Right renal cortex interstitium (tissue), 3 donors: ENCODE data around the gene SRL. TPM values are rescaled to one million over a fixed set of nuclear protein-coding genes. Genes with fewer than 3 reads are reported as not detected.
A peak's percentile ranks its signal among the peaks of the same experiment; 100 is the strongest.

Source experiments
- DNase-seq, 3 donors: peaks; one replicate each; pipeline ENCODE4 v3.0.0-alpha.2; 2013; ENCODE audit warnings: low read depth in 3 of 3, low spot score in 2 of 3
- polyA plus RNA-seq, 3 donors: library from polyadenylated mRNA; unstranded; fragments of 120-200 nt; gene quantifications; one replicate each; pipeline ENCODE4 v1.2.1, GENCODE V29; 2013; ENCODE audit not compliant: insufficient read length in 3 of 3

Gene SRL
- polyA plus RNA-seq, 3 donors = 1.2 to 1.6 (median 1.2) TPM

DNA sequence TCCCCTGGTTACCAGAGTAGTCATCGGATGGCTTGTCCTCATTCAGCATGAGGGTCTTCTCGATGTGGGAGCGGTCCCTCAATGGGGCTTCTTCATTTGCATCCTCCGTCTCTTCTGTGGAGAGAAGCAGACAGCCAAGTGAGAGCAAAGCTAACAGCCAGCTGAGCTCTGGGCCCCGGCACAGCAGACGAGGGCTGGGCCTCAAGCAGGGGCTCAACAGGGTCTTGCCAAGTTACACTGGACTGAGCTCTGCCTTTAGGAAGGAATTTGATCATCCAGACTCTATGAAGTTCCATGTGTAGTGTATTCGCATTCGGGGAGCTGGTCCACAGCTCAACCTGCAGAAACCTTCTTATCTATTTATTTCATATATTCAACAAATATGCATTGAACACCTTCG lies 37.4 kb downstream of the SRL start:
- no peak for DNase-seq

DNA sequence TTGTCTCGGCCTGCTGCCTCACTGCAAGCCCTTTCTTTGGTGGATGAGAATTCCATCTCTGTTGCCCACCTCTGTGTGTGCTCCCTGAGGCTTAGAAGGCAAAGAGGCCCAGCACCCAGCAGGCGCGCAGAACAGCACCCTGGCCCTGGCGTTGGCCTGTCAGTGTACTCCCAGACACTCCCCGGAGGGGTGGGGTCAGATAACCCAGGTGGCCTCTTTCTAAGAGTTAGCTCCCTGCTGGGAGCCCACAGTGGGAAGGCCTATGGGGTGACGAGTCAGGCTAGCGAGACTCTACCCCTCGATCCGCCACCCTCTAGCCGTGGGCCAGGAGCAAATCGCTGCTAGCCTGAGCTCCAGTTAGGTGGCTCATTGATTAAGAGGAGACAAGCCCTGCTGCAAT lies 38.1 kb downstream of the SRL start:
- no peak for DNase-seq

DNA sequence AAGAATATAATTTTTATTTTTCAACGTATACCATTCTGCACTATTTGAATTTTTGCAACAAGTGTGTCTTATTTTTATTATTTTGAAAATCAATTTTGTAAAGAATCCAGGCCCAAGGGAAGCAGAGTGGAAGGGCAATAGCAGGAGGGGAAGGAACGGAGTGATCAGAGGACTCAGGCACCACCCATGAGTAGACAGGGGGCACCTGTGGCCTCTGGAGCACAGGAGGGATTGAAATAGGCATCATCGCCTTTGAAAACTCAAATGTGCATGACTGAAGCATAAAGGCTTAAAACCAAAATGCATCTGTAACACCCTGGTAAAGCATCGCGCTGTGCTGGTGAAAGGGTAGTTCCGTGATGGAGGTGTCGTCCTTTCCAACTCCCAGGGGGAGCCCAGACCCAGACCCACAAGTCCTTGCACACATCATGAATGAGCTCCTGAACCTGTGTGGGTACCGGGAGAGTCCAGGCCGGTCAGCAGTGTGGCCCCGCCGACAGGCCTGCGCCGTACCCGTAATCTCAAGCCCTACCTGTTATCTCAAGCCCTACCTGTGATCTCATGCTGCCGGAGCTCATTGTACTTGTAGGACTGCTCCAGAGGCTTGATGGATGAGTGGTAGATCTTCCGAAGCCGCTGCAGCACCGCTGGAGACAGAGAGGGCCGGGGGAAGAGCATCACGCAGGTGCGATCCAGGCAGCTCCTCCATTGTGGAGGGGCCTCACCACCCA lies 39.1 kb downstream of the SRL start:
- DNase-seq = no peak

DNA sequence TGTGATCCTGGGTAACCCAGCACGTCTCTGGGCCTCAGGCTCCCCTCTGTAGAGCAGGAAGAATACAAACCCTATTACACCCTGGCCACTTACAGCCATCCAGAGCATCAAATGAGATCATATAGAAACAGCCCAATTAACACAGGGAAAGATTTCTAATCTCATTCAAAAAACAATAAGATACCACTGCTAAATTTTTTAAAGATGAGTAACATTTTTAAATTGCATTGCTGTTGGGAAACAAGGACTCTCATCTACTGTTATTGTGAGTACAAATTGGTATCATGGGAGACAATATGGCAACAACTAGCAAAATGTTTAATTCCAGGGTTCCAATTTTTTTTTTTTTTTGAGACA lies 41.1 kb downstream of the SRL start:
- DNase-seq = no peak

DNA sequence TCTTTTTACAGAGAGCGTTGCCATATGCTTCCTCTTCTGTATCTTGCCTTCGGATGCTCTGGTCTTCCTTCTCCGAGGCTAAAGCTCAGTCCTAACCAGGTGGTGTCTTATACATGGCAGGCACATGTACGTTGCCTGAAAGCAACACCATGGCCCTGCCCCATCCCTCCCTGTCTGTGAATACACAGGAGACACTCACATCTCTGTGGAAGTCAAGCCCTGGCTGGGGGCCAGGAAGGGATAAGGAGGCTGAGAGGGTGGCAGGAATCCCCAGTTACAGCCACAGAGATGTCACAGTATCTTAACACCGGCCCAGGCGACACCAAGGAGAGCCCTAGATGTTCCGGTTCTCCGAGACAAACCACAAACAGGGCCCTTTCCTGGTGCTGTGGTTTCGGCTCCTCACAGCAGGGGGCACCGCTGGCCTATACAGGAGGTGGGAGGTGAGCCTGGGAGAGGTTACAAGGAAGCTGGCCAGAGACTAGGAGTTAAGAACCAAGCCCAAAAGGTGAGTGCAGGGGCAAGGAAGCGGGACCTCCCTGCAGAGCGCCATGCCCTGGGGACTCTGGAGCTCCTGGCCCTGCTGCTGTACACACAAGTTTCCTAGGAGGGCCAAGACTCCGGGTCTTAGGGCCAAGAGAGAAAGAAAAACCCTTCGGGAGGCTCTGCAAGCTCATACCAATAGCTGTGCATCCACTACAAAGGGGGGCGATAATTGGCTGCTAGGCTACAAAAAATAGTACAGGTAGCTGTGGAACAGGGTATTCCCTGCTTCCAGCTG lies 41.7 kb downstream of the SRL start:
- DNase-seq = peak in 1 of 3 donors; percentile 38

DNA sequence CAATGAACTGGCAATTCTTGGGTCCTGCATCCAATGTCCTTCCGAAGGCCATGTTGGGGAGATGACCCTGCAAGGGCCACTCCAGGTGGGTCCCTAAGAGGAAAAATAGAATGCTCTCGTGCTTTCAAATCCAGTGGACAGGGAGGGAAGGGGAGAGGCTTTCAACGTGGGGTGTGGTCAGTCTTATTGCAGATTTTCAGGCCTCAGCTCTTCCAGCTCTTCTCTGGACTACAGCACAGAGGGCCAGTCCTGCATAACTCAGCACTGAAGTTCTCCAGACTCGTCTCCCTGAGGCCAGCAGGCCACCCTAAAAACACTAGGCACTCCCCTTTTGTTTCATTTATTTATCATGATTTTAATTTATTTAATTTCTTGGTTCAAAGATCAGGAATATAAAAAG lies 43.1 kb downstream of the SRL start:
- no peak for DNase-seq

DNA sequence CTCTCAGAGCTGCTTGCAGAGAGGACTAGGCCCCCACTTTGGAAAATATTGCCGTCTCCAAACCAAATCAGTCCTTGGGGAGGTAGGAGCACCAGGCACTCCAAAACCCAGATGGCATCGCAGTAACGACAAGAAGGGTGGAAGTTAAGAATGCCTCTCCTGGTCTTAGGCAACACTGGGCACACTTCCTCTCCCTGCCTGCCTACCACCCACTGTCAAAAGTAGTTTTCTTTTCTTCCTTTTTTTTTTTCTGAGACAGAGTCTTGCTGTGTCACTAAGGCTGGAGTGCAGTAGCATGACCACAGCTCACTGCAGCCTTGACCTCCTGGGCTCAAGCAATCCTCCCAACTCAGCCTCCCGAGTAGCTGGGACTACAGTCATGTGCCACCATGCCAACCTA lies 47.2 kb downstream of the SRL start:
- DNase-seq = no peak

DNA sequence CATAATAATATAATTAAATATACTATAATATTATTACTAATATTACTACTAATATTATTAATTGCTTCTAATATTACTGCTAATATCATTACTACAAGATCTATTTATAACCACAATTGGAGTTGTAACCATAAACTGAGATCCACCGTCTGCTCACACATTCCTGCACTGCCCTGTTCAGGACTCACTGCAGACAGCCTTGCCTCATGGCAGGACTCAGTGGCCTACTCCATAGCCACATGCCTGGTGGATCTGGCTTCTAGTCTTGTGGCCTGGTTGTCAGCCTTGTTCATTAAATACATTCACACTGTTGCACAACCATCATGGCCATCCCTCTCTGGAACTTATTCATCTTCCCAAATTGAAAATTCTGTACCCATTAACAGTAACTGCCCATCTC lies 48.0 kb downstream of the SRL start:
- no peak for DNase-seq

DNA sequence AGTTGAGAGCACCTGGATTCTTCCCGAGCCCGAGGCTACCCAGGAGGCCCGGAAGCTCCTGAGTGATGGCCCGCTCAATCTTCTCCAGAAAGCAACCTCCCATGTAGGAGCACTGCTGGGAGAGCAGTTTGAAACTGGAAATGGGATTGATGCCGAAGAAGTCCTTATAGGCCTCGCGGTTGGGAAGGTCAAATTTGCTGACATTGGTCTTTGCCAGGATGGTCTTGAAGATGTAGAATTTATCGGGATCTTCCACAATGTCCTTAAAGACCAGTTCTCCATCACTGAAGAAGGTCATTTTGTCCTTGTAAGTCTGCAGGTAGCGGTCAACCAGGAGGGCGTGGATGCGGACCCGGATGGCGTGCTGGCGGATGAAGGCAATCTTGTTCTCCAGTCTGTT lies 49.7 kb downstream of the SRL start:
- DNase-seq = no peak

DNA sequence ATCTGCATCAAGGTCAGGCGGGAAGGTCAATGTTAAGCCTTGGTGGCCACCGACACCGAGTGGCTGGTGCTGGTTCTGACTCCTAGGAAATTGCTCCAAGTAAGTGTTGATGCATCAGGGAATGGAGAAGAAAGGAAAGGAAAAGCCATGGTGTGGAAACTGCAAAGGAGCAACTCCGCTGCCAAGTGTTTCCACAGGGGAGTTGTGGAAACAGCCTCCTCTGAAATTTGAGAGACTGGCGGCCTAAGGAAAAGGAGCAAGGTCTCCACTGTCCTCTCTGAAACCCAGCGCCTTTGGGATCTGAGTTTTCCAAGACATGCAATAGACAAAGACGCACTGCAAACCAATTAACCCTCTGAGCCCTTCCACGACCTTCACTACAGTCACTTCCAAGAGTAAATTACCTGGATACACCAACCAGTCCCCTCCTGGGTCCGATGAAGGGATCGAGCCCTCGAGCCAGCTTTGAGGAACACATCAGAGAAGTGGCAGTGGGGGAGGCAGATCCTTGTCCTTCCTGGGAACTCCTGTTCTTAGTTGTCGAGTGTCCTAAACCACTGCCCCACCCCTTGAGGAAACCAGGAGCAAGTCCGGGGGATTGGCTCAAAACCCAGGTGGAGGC lies 51.1 kb downstream of the SRL start:
- no peak for DNase-seq

DNA sequence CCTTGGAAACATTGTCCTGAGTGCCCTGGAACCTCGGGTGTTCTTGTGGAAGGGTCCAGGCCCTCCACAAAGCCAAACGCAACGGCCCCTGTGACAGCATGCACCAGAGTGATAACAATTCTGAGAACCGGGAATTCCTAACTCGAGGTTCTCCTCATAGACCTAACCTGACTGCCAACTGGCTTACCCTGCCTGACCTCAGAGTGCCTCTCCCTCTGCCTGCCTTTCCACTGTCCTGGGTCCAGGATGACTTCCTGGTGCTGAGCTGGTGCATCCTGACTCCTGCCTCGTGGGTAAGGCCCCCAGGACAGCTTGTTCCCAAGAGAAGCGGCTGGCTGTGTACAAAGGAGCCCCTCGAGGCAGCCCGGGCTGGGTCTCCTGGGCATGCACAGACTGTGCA lies 51.8 kb downstream of the SRL start:
- DNase-seq = no peak

DNA sequence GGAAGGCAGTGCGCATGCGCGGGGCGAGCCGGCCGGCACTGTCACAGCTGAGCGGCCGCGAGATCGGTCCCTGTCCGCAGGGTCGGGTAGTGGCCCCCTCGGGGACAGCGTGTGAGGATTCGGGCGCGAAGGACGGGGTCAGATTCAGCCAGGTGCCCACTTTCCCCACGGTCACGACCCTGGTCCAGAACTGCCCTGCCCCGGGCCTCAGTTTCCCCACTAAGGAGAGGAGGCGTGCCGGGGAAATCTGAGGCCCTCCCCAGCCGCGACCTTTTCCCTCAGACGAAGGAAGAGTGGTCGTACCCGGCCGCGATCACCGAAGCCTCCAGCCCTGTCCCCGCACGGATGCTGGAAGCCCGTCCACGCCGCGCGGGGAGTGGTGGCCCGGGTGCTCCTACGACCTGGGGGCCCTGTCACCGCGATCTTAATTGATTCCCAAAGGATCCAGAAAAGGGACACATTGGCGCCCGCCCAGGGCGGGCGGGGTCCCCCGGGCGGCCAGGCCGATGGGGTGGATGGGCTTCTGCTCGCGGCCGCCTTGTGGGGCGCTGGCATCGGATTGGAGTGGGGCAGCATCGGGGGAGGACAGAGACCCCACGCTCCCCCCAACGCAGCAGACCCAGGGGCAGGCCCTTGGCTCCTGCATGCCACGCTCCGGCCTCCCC lies 57.7 kb downstream of the SRL start:
- DNase-seq = no peak

DNA sequence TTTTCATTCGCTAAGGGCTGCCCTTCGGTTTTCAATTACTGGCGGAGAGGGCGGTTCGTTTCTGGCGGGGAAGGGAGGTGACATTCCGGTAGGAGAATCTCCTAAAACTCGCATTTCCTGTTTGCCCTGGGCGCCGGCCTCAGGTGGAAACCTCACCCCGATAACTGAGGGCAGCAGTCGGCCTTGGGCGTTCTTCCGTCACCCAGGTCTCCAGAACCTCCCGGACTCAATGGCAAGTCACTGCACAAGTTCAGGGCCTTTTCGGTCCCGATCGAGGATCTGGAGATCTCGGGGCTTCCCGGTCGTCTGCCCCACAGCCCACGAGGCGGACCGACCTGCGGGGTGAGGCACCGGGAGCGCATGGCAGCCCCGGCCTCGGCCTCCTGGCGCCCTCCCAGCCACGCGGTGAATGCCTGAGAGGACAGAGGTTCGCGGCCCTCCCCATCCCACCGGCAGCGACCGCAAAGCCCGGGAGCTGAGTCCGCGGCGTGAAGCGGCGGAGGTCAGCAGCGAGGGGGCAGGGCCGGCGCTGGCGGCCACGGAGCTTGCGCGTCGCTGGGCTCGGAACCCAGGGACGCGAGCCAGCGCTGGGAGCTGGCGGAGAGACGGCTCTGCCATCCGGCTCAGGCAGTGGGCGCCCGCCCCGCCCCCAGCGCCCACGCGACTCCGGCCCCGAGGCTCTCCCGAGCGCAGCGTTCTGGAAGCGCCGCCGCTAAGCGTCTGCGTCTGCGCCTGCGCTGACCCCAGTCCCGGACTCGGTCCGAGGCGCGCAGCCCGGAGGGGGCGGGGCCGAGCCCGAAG lies 58.4 kb downstream of the SRL start:
- DNase-seq = peak; percentile 74 to 85 (median 75)

DNA sequence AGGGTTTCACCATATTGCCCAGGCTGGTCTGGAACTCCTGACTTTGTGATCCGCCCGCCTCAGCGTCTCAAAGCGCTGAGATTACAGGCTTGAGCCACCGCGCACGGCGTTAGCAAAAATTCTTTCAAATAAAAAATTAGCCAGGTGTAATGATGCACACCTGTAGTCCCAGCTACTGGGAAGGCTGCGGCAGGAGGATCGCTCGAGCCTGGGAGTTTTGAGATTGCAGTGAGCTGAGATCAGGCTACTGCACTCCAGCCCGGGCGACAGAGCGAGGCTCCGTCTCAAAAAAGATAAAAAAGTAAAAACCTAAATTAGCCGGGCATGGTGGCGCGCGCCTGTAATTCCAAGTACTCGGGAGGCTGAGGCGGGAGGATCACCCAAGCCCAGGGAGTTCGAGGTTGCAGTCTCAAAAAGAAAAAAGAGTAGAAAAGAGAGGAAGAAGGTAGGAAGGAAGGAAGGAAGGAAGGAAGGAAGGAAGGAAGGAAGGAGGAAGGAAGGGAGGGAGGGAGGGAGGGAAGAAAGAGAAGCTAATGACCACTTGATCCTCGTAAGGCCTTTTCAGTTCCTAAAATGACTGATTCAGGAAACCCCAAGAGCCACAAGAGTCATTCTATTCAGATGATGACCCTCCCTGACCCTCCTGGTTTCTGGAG lies 59.2 kb downstream of the SRL start:
- no peak for DNase-seq

DNA sequence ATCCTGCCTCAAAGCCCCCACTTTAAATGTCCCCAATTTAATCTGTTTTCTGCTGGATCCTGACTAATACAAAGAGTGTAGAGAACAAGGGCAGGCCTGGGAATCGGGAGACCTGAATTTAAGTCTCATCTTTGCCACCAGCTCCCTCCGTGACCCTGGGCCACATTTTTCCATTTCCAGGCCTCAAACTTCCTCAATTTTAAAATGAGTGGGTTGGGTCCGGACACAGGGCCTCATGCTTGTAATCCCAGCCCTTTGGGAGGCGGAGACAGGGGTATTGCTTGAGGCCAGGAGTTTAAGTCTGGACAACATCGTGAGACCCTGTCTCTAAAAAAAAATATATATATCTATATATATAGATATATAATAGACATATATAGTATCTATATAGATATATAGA lies 61.4 kb downstream of the SRL start:
- DNase-seq = no peak

DNA sequence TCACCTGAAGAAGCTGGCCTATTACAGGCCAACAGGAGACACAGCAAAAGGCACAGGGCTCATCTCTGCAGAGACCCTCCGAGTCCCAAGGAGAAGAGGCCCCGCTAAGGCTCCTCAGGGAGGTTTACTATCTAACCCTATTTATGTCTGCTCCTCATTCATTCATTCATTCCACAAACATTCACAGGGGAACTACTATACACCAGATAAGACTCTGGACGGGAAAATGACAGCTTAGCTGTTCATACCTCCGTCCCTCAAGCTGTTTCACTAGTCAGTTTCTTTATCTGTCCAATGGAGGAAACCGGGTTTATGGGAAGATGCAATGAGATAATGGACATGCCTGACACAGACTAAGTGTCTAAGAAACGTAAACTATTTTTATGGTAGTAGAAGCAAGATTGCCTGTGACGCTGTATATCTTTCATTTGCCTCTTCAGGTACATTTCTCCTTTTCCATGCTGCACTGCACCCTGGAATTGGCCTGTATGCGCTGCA lies 62.1 kb downstream of the SRL start:
- DNase-seq = no peak

DNA sequence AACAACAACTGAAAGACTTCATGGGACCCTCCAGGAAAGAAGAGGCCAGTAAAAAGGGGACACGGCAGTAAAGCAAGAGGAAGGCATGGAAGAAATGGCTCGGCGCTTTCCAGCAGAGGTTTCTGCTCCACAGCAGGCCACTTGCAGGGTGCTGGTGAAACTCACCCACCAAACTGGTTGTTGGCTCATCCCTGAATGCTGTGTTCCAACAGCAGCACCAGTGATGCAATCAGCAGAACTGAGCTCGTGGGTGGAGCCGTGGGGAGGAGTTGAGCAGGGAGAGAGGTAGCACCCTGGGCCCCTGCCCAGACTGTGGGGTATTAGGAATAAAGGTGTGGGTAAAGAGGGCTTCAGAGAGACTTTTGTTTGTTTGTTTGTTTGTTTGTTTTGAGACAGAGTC lies 62.9 kb downstream of the SRL start:
- no peak for DNase-seq

DNA sequence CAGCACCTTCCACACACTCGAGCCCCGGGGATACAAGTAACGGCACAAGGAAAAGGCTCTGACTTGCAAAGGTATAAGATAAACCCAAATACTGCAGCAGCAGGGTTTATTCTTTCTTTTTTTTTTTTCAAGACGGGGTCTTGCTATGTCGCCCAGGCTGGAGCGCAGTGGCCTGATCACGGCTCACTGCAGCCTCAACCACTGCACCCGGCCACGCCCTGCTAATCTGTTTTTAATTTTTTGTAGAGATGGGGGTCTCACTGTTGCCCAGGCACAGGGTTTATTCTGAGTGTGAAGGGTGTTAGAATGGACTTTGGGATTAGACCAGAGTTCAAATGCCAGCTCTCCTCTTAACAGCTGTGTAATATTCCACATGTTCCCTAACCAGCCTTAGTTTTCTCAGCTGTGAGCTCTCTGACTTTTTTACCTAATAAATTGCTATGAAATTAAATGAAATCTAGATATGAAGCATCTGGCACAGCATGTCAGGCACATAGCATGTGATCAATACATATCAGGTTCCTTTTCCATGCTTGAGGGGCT lies 63.3 kb downstream of the SRL start:
- no peak for DNase-seq

DNA sequence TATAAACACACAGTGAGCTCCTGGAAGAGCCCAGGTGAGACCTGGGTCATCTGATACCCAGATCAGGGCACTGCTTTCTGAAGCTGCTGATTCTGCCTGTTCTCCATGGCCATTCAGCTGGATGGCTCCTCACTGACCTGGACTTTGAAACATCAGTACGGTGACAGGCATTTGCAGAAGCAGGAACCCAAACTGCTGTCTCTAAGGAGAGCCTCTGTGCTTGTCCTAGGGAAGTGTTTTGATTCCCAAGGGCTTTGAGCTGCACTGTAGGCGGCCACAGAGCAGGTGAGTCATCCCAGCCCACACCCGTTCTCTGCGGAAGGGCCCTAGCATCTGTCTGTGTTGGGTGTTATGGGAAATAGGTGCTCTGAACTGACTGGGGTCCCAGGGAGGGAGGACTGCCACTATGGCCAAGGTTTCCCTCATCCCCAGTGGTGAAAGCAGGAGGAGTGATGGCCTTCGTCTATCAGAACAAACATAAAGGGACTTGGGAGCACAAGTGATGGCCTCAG lies 64.9 kb downstream of the SRL start:
- DNase-seq = no peak
